ENCODE results near the gene FXYD1. TPM values are rescaled to one million over a fixed set of nuclear protein-coding genes. Genes with fewer than 3 reads are reported as not detected.
"Not testable (repeated sequence)": the region's sequence is repeated elsewhere in the genome, so short reads cannot be mapped to it uniquely, and the experiment has no call there.

FXYD1 gene
- total RNA-seq, 1 experiment from 2014 or later, result not detected

DNA sequence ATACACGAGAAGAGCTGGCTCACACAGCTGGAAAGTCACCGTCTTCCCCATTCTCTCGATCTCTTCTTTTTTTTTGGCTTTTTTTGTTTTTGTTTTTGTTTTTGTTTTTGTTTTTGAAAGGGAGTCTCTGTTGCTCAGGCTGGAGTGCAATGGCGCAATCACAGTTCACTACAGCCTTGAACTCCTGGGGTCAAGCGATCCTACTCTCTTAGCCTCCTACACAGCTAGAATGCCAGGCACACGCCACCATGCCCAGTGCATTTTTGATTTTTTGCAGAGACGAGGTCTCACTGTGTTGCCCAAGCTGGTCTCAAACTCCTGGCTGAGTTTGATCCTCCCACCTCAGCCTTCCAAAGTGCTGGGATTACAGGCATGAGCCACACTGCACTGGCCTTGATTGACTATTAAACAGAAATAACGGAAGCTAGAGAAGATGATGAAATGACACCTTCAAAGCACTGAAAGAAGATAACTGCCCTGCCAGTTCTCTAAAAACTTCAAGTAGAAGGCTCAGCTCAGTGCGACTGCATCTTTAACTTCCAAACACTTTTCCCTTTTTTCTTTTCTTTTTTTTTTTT, 19.0 kb upstream of the FXYD1 start:
- in situ Hi-C loops (cut with HindIII; ENCODE audit: low pct_unique_long_range_greater_than_20kb, low sequenced_read_pairs), result no loop called here
- no peak for DNase-seq (ENCODE audit: low read depth, low spot score)

DNA sequence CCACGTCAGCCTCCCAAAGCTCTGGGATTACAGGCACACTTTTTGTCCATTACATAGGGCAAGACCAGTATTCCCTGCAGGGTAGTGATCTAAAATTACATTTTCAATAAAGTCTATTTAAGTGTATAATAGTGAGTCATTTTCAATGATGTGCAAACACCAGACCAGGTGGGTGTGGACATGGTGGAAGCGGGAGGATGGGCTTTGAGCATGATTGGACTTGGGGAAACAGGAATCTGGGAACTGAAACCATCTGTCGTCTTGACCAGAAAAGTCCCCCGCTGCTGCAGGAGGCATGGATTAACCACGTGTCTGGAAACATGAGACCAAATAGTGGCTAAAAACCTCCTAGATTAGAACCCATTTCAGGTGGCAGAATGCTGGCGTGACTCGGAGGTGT, 18.1 kb upstream of the FXYD1 start:
- peak; percentile 28 for DNase-seq (ENCODE audit: low read depth, low spot score)
- in situ Hi-C loops (cut with HindIII; ENCODE audit: low pct_unique_long_range_greater_than_20kb, low sequenced_read_pairs), result no loop called here

DNA sequence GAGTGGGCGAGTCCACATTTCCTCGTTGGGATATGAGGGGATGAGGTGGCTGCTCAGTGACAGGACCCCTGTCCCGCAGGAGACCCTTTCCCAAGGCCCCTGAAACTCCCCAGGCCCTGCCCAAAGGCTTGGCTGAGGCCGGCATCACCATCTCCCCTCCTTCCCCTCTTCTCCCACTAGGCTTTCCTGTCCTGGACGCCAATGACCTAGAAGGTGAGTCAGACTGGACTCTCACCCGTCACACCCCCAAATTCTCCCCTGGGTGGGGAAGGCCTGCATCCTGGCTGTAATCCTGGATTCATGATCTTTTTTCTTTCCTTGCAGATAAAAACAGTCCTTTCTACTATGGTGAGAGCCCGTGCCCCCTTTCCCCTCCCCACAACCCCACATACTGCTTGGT, 17.7 kb upstream of the FXYD1 start:
- in situ Hi-C loops (cut with HindIII; ENCODE audit: low pct_unique_long_range_greater_than_20kb, low sequenced_read_pairs), result no loop called here
- no peak for DNase-seq (ENCODE audit: low read depth, low spot score)

- DNase-seq (ENCODE audit: low read depth, low spot score), result no peak
- in situ Hi-C loops (cut with HindIII; ENCODE audit: low pct_unique_long_range_greater_than_20kb, low sequenced_read_pairs), result no loop called here
Measured at GRCh38 chr19:35122687-35123551, 15.7 kb upstream of the FXYD1 start.

DNA sequence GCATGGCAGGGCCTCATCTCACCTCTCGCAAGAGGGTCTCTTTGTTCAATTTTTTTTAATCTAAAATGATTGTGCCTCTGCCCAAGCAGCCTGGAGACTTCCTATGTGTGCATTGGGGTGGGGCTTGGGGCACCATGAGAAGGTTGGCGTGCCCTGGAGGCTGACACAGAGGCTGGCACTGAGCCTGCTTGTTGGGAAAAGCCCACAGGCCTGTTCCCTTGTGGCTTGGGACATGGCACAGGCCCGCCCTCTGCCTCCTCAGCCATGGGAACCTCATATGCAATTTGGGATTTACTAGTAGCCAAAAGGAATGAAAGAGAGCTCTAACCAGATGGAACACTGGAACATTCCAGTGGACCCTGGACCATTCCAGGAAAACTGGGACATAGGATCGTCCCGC, 15.1 kb upstream of the FXYD1 start:
- no peak for DNase-seq (ENCODE audit: low read depth, low spot score)
- in situ Hi-C loops (cut with HindIII; ENCODE audit: low pct_unique_long_range_greater_than_20kb, low sequenced_read_pairs), result no loop called here

DNA sequence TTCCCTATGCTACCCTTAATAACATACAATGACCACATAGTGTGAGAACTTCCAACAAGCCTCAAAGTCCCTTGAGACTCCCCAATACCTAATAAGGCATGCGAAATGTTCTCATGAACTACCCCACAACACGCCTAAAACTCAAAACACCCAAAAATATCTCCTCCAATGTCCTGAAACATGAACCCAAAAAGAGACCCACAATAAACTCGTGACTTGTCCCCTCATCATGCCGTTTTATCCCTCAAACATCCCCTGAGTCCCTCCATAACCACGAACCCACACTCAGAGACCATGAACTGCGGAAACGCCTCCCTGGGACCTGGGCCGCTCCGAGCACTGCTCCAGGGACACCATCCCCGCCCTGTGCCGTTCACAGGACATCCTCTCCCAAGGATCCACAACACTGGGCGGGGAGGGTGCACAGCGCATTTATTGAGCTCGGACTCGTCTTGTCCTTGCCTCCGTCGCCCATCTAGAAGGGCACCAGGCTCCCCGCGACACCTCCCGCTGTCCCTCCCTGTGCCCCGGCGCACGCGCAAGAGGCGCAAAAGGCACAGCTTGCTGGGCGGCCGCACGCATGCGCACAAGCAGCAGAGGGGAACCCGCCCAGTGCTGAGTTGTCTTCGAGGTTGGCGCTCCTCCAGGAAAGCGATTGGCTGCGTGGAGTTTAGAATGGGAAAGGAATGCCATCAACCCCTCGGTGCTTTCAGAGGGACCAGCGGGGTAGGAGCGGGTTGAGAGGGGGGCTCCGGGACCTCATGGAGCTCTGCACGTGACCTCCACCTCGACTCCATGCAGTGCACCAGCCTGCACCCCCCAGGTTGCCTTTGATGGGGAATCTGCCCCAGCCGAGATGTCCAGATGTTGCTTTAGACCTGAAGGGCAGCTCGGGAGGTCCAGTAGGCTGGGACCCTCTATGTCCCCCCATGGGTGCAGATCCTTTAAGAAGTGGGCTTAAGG, 14.2 kb upstream of the FXYD1 start:
- DNase-seq (ENCODE audit: low read depth, low spot score), result peak; percentile 88
- in situ Hi-C loops (cut with HindIII; ENCODE audit: low pct_unique_long_range_greater_than_20kb, low sequenced_read_pairs), result no loop called here

DNA sequence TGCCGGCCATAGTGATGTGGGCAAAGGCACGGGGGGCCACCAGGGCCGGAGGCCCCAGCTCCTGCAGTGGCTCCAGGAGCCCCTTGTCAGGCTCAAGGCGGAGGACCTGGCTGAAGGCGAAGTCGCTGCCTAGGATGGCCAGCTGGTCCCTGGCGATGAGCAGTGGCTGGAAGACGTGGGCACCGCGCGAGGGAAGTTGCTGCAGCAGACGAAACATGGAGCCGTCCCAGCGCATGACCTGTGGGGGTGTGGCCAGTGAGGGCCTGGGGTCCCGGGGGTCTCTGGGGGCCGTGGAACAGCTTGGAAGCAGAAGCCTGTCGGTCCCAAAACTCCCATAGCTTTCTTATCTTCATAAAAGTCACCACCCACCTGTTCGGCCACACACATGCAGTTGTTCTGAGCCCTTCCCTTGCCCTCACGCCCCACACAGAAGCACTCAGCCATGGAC, 13.3 kb upstream of the FXYD1 start:
- in situ Hi-C loops (cut with HindIII; ENCODE audit: low pct_unique_long_range_greater_than_20kb, low sequenced_read_pairs), result no loop called here
- no peak for DNase-seq (ENCODE audit: low read depth, low spot score)

- no peak for DNase-seq (ENCODE audit: low read depth, low spot score)
- in situ Hi-C loops (cut with HindIII; ENCODE audit: low pct_unique_long_range_greater_than_20kb, low sequenced_read_pairs), result no loop called here
Measured at GRCh38 chr19:35125749-35126623, 12.6 kb upstream of the FXYD1 start.

DNA sequence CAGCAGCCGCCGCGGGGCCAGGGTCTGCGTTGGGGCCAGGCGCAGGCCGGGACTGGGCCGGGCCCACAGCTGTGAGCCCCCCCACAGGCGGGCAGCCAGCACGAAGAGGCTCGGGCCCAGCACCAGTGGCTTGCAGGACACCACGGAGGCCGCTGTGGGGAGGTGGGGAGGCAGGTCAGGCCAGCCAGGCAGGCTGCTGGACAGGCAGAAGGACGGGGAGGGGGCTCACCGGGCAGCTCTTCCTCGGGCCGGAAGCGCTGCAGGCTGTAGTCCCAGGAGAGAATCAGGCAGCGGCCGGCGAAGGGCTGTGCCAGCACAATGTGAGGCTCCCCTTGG, 12.0 kb upstream of the FXYD1 start:
- DNase-seq (ENCODE audit: low read depth, low spot score), result no peak
- in situ Hi-C loops (cut with HindIII; ENCODE audit: low pct_unique_long_range_greater_than_20kb, low sequenced_read_pairs), result no loop called here

DNA sequence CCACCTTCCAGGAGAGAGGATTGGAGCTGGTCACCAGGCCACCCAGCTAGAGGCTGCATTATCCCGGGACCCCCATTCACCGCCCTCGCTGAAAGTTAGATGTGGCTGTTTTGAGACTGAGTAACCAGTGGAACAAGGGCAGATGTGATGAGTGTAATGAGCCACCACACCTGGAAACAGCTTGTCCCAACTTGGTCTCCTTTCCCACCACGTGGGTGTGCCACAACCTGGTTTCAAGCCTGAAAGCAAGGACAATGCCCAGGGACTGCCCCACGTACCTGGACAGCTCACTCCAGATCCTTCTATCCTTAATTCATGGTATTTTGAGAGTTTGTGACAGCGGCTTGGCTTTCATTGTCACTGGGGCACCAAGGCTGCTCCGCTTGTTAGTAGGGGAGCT, 10.8 kb upstream of the FXYD1 start:
- DNase-seq (ENCODE audit: low read depth, low spot score), result no peak
- in situ Hi-C loops (cut with HindIII; ENCODE audit: low pct_unique_long_range_greater_than_20kb, low sequenced_read_pairs), result no loop called here

DNA sequence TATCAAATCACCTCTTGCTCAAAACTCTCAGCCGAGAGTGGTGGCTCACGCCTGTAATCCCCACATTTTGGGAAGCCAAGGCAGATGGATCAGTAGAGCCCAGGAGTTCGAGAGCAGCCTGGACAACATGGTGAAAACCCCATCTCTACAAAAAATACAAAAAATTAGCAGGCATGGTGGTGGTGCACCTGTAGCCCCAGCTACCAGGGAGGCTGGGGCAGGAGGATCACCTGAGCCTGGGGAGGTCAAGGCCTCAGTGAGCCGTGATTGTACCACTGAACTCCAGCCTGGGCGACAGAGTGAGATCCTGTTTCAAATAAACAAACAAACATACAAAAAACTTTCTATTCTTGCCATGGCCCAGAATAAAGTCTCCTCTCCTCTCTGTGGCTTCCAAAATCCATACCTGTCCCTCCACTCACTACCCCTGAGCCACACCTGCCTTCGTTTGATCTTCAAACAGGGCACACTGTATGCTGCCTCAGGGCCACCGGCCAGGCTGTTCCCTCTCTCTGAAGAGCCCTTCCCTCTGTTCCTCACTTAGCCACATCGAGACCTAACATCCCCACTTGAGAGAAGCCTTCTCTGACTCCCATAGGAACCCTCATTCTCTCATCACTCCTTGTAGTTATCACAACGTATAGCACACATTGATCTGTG, 10.1 kb upstream of the FXYD1 start:
- in situ Hi-C loops (cut with HindIII; ENCODE audit: low pct_unique_long_range_greater_than_20kb, low sequenced_read_pairs), result no loop called here
- no peak for DNase-seq (ENCODE audit: low read depth, low spot score)

DNA sequence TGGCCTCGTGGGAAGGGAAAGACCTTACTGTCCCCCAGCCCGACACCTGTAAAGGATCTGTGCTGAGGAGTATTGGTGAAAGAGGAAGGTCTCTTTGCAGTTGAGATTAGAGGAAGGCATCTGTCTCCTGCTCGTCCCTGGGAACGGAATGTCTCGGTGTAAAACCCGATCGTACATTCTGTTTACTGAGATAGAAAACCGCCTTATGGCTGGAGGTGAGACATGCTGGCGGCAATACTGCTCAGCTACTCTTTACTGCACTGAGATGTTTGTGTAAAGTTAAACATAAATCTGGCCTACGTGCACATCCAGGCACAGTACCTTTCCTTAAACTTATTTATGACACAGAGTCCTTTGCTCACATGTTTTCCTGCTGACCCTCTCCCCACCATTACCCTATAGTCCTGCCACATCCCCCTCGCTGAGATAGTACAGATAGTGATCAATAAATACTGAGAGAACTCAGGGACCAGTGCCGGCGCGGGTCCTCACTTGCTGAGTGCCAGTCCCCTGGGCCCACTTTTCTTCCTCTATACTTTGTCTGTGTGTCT, 8.8 kb upstream of the FXYD1 start:
- in situ Hi-C loops (cut with HindIII; ENCODE audit: low pct_unique_long_range_greater_than_20kb, low sequenced_read_pairs); DNase-seq (ENCODE audit: low read depth, low spot score): not testable (repeated sequence)

DNA sequence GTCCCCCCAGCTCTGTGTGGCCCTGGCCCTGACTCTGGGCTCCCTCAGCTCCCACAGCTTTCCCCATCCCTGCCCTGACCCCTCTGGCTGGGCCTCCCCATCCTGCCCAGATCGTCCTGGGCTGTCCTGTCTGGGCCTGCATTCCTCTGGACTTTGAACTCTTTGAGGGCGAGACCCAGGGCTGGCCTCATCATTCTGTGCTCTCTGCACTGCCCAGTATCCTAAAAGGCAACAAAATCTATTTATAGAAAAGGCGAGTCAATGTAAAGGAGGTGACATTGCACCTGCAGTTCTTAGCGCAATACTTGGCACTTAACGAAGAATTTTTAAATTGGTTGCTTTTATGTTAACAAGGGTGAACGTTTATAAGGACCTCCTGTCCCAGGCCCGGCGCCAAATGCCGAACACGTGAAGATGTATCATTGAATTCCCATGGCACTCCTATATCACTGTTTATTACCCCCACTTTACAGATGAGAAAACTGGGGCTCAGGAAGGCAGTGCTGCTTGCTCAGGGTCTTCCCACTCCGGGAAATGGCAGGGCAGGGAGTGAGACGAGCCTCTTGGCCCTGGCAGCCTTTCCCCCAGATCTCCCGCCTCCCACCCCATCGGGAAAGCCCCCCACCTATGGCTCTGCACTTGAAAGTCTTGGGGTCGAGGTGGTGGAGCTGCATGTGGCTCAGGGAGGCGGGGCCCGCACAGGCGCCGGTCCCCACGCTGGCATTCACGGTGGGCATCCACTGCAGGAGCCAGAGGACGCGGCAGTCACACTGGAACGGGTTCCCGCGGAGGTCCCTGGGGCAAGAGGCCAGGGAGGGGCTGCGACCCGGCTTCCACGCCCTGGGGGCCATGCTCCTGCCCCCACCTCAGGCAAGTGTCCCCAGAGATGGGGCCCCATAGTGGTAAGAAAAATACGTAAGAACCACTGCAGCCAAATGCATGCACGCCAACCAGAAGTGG, 7.6 kb upstream of the FXYD1 start:
- DNase-seq (ENCODE audit: low read depth, low spot score), result no peak
- in situ Hi-C loops (cut with HindIII; ENCODE audit: low pct_unique_long_range_greater_than_20kb, low sequenced_read_pairs), result no loop called here

- DNase-seq (ENCODE audit: low read depth, low spot score), result no peak
- in situ Hi-C loops (cut with HindIII; ENCODE audit: low pct_unique_long_range_greater_than_20kb, low sequenced_read_pairs), result no loop called here
Measured at GRCh38 chr19:35132254-35132653, 6.4 kb upstream of the FXYD1 start.

GRCh38 chr19:35133826-35134225, 4.8 kb upstream of the FXYD1 start:
- no peak for DNase-seq (ENCODE audit: low read depth, low spot score)
- in situ Hi-C loops (cut with HindIII; ENCODE audit: low pct_unique_long_range_greater_than_20kb, low sequenced_read_pairs), result no loop called here

Data from SK-MEL-5 (cell line).